KMS-11 (cell line): Measurements from ENCODE around the gene NEK2.
"Not testable (repeated sequence)": the region's sequence is repeated elsewhere in the genome, so short reads cannot be mapped to it uniquely, and the experiment has no call there.

Source experiments
- H2AFZ ChIP-seq: fragments of 200-600 bp; sonication (generic); 2 replicates; pipeline ENCODE4 v1.6.1; 2016; ENCODE audit warnings: antibody characterized with exemption, mixed run types, low read depth
- H3K27ac ChIP-seq: fragments of 200-600 bp; sonication (generic); 2 replicates; pipeline ENCODE4 v1.6.1; 2016; ENCODE audit warnings: mild to moderate bottlenecking, mixed run types
- H3K27me3 ChIP-seq: fragments of 200-600 bp; sonication (generic); 2 replicates; pipeline ENCODE4 v1.6.1; 2017; ENCODE audit warnings: mild to moderate bottlenecking, low read depth, mixed run types, moderate library complexity; ENCODE audit not compliant: insufficient read depth
- H3K36me3 ChIP-seq: fragments of 200-600 bp; sonication (generic); 2 replicates; pipeline ENCODE4 v1.6.1; 2017; ENCODE audit warnings: mild to moderate bottlenecking, mixed run types; ENCODE audit not compliant: insufficient read depth
- H3K4me1 ChIP-seq: fragments of 200-600 bp; sonication (generic); 2 replicates; pipeline ENCODE4 v1.6.1; 2016; ENCODE audit warnings: mild to moderate bottlenecking, low read depth, mixed run types; ENCODE audit not compliant: poor library complexity, severe bottlenecking
- H3K4me2 ChIP-seq: fragments of 200-600 bp; sonication (generic); 2 replicates; pipeline ENCODE4 v1.7.0; 2016; ENCODE audit warnings: mild to moderate bottlenecking, mixed run types
- H3K4me3 ChIP-seq: fragments of 200-600 bp; sonication (generic); IDR thresholded peaks from 2 replicates; pipeline ENCODE4 v1.6.1; 2017; ENCODE audit warnings: low read depth, low read length, mixed read lengths; ENCODE audit not compliant: insufficient read depth
- H3K79me2 ChIP-seq: fragments of 200-600 bp; sonication (generic); 2 replicates; pipeline ENCODE4 v1.6.1; 2016; ENCODE audit warnings: low read depth, mixed run types; ENCODE audit not compliant: insufficient read depth
- H3K9ac ChIP-seq: fragments of 200-600 bp; sonication (generic); 2 replicates; pipeline ENCODE4 v1.6.1; 2016; ENCODE audit warnings: mild to moderate bottlenecking, mixed run types
- H4K20me1 ChIP-seq: fragments of 200-600 bp; sonication (generic); 2 replicates; pipeline ENCODE4 v1.6.1; 2016; ENCODE audit warnings: mild to moderate bottlenecking, mixed run types; ENCODE audit not compliant: insufficient read depth
- CTCF ChIP-seq: fragments of 200-600 bp; sonication (generic); conservative IDR thresholded peaks from 2 replicates; pipeline ENCODE4 v1.6.1; 2017; ENCODE audit warnings: low read depth, mild to moderate bottlenecking, antibody characterized with exemption, low read length, moderate library complexity, mixed read lengths

Gene NEK2

GRCh38 chr1:211627259-211627658, 48.2 kb downstream of the NEK2 start:
- Histone ChIP-seq H3K4me2 (no peak overlapping the region), H3K79me2 (no peaks in the 10 kb centered on the region), H4K20me1 (no peaks in the 10 kb centered on the region), H3K4me3 (no peak overlapping the region), H3K36me3 (no peaks in the 10 kb centered on the region), H3K27me3 (no peaks in the 10 kb centered on the region), H2AFZ (no peak overlapping the region), H3K27ac (no peak overlapping the region), H3K9ac (no peak overlapping the region), H3K4me1 (peaks cover 8% of the 10 kb centered on the region)
- no peak for TF ChIP-seq CTCF

GRCh38 chr1:211625866-211626265, 49.6 kb downstream of the NEK2 start:
- not testable (repeated sequence) for H3K4me1 ChIP-seq, H3K4me2 ChIP-seq, H3K36me3 ChIP-seq, H3K9ac ChIP-seq, H3K27me3 ChIP-seq, H3K4me3 ChIP-seq, H4K20me1 ChIP-seq, H2AFZ ChIP-seq, H3K27ac ChIP-seq, H3K79me2 ChIP-seq

GRCh38 chr1:211625040-211625439, 50.4 kb downstream of the NEK2 start:
- Histone ChIP-seq H3K4me1 (no peaks in the 10 kb centered on the region), H3K4me2 (no peak overlapping the region), H3K9ac (no peak overlapping the region), H3K27me3 (no peaks in the 10 kb centered on the region), H3K36me3 (no peaks in the 10 kb centered on the region), H3K27ac (no peak overlapping the region), H3K79me2 (no peaks in the 10 kb centered on the region), H2AFZ (no peak overlapping the region), H4K20me1 (no peaks in the 10 kb centered on the region), H3K4me3 (no peak overlapping the region)
- no peak for TF ChIP-seq CTCF

GRCh38 chr1:211623515-211623914, 51.9 kb downstream of the NEK2 start:
- Histone ChIP-seq H4K20me1 (no peaks in the 10 kb centered on the region), H3K27me3 (no peaks in the 10 kb centered on the region), H3K36me3 (no peaks in the 10 kb centered on the region), H3K4me2 (no peak overlapping the region), H3K4me3 (no peak overlapping the region), H3K4me1 (no peaks in the 10 kb centered on the region), H3K9ac (no peak overlapping the region), H3K79me2 (no peaks in the 10 kb centered on the region), H3K27ac (no peak overlapping the region), H2AFZ (no peak overlapping the region)
- no peak for TF ChIP-seq CTCF

- Histone ChIP-seq H3K79me2 (no peaks in the 10 kb centered on the region), H3K36me3 (no peaks in the 10 kb centered on the region), H3K27ac (no peak overlapping the region), H3K9ac (no peak overlapping the region), H3K4me3 (no peak overlapping the region), H4K20me1 (no peaks in the 10 kb centered on the region), H2AFZ (no peak overlapping the region), H3K27me3 (no peaks in the 10 kb centered on the region), H3K4me1 (no peaks in the 10 kb centered on the region), H3K4me2 (no peak overlapping the region)
- TF ChIP-seq CTCF: no peak
Measured at GRCh38 chr1:211621447-211622198, 53.8 kb downstream of the NEK2 start.
